GM18870 (cell line): ENCODE measurements around the gene BMP3.

Experiments
- ATAC-seq: cut with Tn5 transposase; IDR thresholded peaks from one replicate; pipeline ENCODE4 v1.9.1; 2021; ENCODE audit warnings: moderate library complexity; ENCODE audit not compliant: unreplicated experiment

BMP3 gene

GRCh38 chr4:81040012-81040659, 9.6 kb downstream of the BMP3 start:
- peak; percentile 52 for ATAC-seq

GRCh38 chr4:81042578-81043365, 12.3 kb downstream of the BMP3 start:
- no peak for ATAC-seq

- no peak for ATAC-seq
These were observed 18.8 kb downstream of the BMP3 start for GRCh38 chr4:81049330-81049729.

- no peak for ATAC-seq
These were observed 19.4 kb downstream of the BMP3 start for GRCh38 chr4:81049907-81050306.

- ATAC-seq: peak; percentile 99
These were observed 21.9 kb downstream of the BMP3 start for GRCh38 chr4:81052119-81053068.

GRCh38 chr4:81058621-81059020, 28.1 kb downstream of the BMP3 start:
- no peak for ATAC-seq

- no peak for ATAC-seq
These were observed 30.3 kb downstream of the BMP3 start for GRCh38 chr4:81060587-81061343.

GRCh38 chr4:81061344-81061730, 30.8 kb downstream of the BMP3 start:
- ATAC-seq: no peak

- ATAC-seq: no peak
These were observed 31.5 kb downstream of the BMP3 start for GRCh38 chr4:81062001-81062400.

- ATAC-seq: no peak
These were observed 34.9 kb downstream of the BMP3 start for GRCh38 chr4:81065446-81065845.

GRCh38 chr4:81069706-81070331, 39.3 kb downstream of the BMP3 start:
- peak; percentile 94 for ATAC-seq

- ATAC-seq: no peak
These were observed 40.5 kb downstream of the BMP3 start for GRCh38 chr4:81071013-81071412.

GRCh38 chr4:81081156-81081555, 50.6 kb downstream of the BMP3 start:
- no peak for ATAC-seq

GRCh38 chr4:81084029-81084428, 53.5 kb downstream of the BMP3 start:
- ATAC-seq: no peak

GRCh38 chr4:81084634-81085033, 54.1 kb downstream of the BMP3 start:
- ATAC-seq: no peak

- no peak for ATAC-seq
These were observed 54.8 kb downstream of the BMP3 start for GRCh38 chr4:81085291-81085690.

GRCh38 chr4:81085979-81086378, 55.5 kb downstream of the BMP3 start:
- no peak for ATAC-seq

- ATAC-seq: no peak
These were observed 63.4 kb downstream of the BMP3 start for GRCh38 chr4:81093720-81094401.

- no peak for ATAC-seq
These were observed 64.9 kb downstream of the BMP3 start for GRCh38 chr4:81095389-81095788.

- ATAC-seq: no peak
These were observed 66.1 kb downstream of the BMP3 start for GRCh38 chr4:81096566-81096965.
